HEK293 (cell line): ENCODE results near the gene TLNRD1.

ENCODE experiments used
- CTCF ChIA-PET: fragments of 350-600 bp; formaldehyde crosslinking; extraction: SDS; loops from one replicate; lab custom pipeline; 2021; ENCODE audit warnings: antibody characterized with exemption; lab: Yijun Ruan, JAX
- POLR2A ChIA-PET: fragments of 300-600 bp; formaldehyde crosslinking; extraction: SDS; loops from one replicate; lab custom pipeline; 2020; ENCODE audit warnings: antibody characterized with exemption, inconsistent platforms; lab: Yijun Ruan, JAX
- H3K27ac ChIP-seq: fragments of 200-500 bp; sonication (Bioruptor generic); 2 replicates; pipeline ENCODE4 v1.5.1; 2014; ENCODE audit warnings: low read depth, low read length, control low read depth, inconsistent platforms; ENCODE audit errors: extremely low read depth
- H3K36me3 ChIP-seq, 2 experiments: fragments of 200-500 bp in 1 of 2; sonication (Bioruptor generic) in 1 of 2; 1 replicate in 1 of 2; 2 replicates in 1 of 2; pipeline ENCODE4 v1.5.1; 2014 to 2017; ENCODE audit warnings: inconsistent platforms in 2 of 2, low read length in 2 of 2; ENCODE audit not compliant: control insufficient read depth in 2 of 2, insufficient read depth in 1 of 2
- H3K4me1 ChIP-seq: fragments of 200-500 bp; sonication (Bioruptor generic); 2 replicates; pipeline ENCODE4 v1.5.1; 2014; ENCODE audit warnings: mild to moderate bottlenecking, low read length, inconsistent platforms; ENCODE audit not compliant: control insufficient read depth, insufficient read depth
- H3K4me3 ChIP-seq: 2 replicates; pipeline ENCODE4 v1.5.1; 2011; ENCODE audit warnings: low read depth, mild to moderate bottlenecking, control low read depth, low read length, moderate library complexity
- H3K9me3 ChIP-seq: fragments of 200-500 bp; sonication (Bioruptor generic); 2 replicates; pipeline ENCODE4 v1.5.1; 2014; ENCODE audit warnings: low read depth, low read length, inconsistent platforms; ENCODE audit not compliant: control insufficient read depth, insufficient read depth
- ATF2 ChIP-seq: fragments of 450-650 bp; formaldehyde crosslinking; IDR thresholded peaks from 2 replicates; pipeline ENCODE4 v1.5.1; 2016; ENCODE audit warnings: missing biosample characterization, missing genetic modification characterization, low read depth
- BCL11B ChIP-seq: fragments of 450-650 bp; formaldehyde crosslinking; IDR thresholded peaks from 2 replicates; pipeline ENCODE4 v1.5.1; 2016; ENCODE audit warnings: low read depth, missing biosample characterization, missing genetic modification characterization
- SP2 ChIP-seq: fragments of 450-650 bp; formaldehyde crosslinking; IDR thresholded peaks from 2 replicates; pipeline ENCODE4 v1.5.1; 2016; ENCODE audit warnings: missing biosample characterization, missing genetic modification characterization
- ZBTB17 ChIP-seq: fragments of 450-650 bp; formaldehyde crosslinking; IDR thresholded peaks from 2 replicates; pipeline ENCODE4 v1.5.1; 2016; ENCODE audit warnings: missing biosample characterization, missing genetic modification characterization
- ZFHX2 ChIP-seq: fragments of 450-650 bp; formaldehyde crosslinking; conservative IDR thresholded peaks from 2 replicates; pipeline ENCODE4 v1.5.1; 2016; ENCODE audit warnings: missing biosample characterization, missing genetic modification characterization
- ZFP37 ChIP-seq: fragments of 450-650 bp; formaldehyde crosslinking; IDR thresholded peaks from 2 replicates; pipeline ENCODE4 v1.5.1; 2016; ENCODE audit warnings: missing biosample characterization, missing genetic modification characterization
- ZNF169 ChIP-seq: fragments of 450-650 bp; formaldehyde crosslinking; IDR thresholded peaks from 2 replicates; pipeline ENCODE4 v1.5.1; 2016; ENCODE audit warnings: missing biosample characterization, missing genetic modification characterization
- ZNF184 ChIP-seq: fragments of 450-650 bp; IDR thresholded peaks from 2 replicates; pipeline ENCODE4 v1.5.1; 2018; ENCODE audit warnings: missing biosample characterization, mild to moderate bottlenecking, missing genetic modification characterization
- ZNF280D ChIP-seq: fragments of 450-650 bp; formaldehyde crosslinking; IDR thresholded peaks from 2 replicates; pipeline ENCODE4 v1.5.1; 2016; ENCODE audit warnings: missing biosample characterization, missing genetic modification characterization
- ZNF292 ChIP-seq: fragments of 450-650 bp; formaldehyde crosslinking; IDR thresholded peaks from 2 replicates; pipeline ENCODE4 v1.5.1; 2016; ENCODE audit warnings: low read depth, missing biosample characterization, missing genetic modification characterization, borderline replicate concordance
- ZNF362 ChIP-seq: fragments of 450-650 bp; formaldehyde crosslinking; IDR thresholded peaks from 2 replicates; pipeline ENCODE4 v1.5.1; 2016; ENCODE audit warnings: missing biosample characterization, missing genetic modification characterization
- ZNF488 ChIP-seq: fragments of 450-650 bp; formaldehyde crosslinking; IDR thresholded peaks from 2 replicates; pipeline ENCODE4 v1.5.1; 2016; ENCODE audit warnings: missing biosample characterization, missing genetic modification characterization
- ZNF529 ChIP-seq: fragments of 450-650 bp; formaldehyde crosslinking; IDR thresholded peaks from 2 replicates; pipeline ENCODE4 v1.5.1; 2017; ENCODE audit warnings: missing genetic modification characterization, missing biosample characterization; ENCODE audit not compliant: insufficient replicate concordance

TLNRD1 gene

GRCh38 chr15:81037952-81038743, 37.4 kb downstream of the TLNRD1 start:
- H3K36me3 ChIP-seq: no peaks in the 10 kb centered on the region
- H3K4me3 ChIP-seq: no peak overlapping the region
- no peaks in the 10 kb centered on the region for H3K4me1 ChIP-seq
- ChIA-PET POLR2A (no interaction called here), CTCF (interaction anchor here (0.6 kb wide), 2 partner anchors 20 to 36 kb away, joined by 3 to 4 read pairs; no protein-coding TSS in a partner anchor)
- no peak overlapping the region for H3K27ac ChIP-seq
- TF ChIP-seq BCL11B (no peak), SP2 (no peak), ZBTB17 (tag by site-specific recombination) (no peak), ZNF184 (tag by site-specific recombination) (no peak), ZFP37 (tag by site-specific recombination) (no peak), ZFHX2 (tag by site-specific recombination) (no peak), ZNF529 (tag by site-specific recombination) (no peak), ZNF169 (tag by site-specific recombination) (no peak), ZNF488 (tag by site-specific recombination) (no peak), ZNF280D (tag by site-specific recombination) (no peak), ATF2 (tag by site-specific recombination) (no peak), ZNF362 (tag by site-specific recombination) (no peak)
- no peaks in the 10 kb centered on the region for H3K9me3 ChIP-seq

- POLR2A ChIA-PET: interaction anchor here (0.5 kb wide), 1 partner anchor 1007 kb away, joined by 4 read pairs; the partner anchor contains the start of gene MEX3B
- CTCF ChIA-PET: interaction anchor here (0.6 to 0.7 kb wide), 3 partner anchors 21 to 60 kb away, joined by 3 to 4 read pairs (median 3); no protein-coding TSS in a partner anchor
- TF ChIP-seq ZNF292 (tag by site-specific recombination): no peak
- TF ChIP-seq, all 188 proteins: peak for 0
- Histone ChIP-seq H3K9me3 (no peaks in the 10 kb centered on the region), H3K27ac (no peak overlapping the region), H3K36me3 (no peaks in the 10 kb centered on the region), H3K4me3 (no peak overlapping the region), H3K4me1 (no peaks in the 10 kb centered on the region)
Observed at GRCh38 chr15:81038975-81039607, 38.4 kb downstream of the TLNRD1 start.
